Stimulated activated CD4-positive, alpha-beta T cell treated with anti-CD3 and anti-CD28 coated beads, Interleukin-1b, Interleukin-23, amount 100 ng/mL, for 24 hours (primary cell): ENCODE data around the gene MYOG.
A peak's percentile ranks its signal among the peaks of the same experiment; 100 is the strongest.

ENCODE experiments used
- DNase-seq, 4 experiments: peaks; one replicate each; pipeline ENCODE4 v3.0.0-alpha.2; 2020; ENCODE audit warnings: low read depth in 4 of 4, low spot score in 1 of 4

MYOG gene

DNA sequence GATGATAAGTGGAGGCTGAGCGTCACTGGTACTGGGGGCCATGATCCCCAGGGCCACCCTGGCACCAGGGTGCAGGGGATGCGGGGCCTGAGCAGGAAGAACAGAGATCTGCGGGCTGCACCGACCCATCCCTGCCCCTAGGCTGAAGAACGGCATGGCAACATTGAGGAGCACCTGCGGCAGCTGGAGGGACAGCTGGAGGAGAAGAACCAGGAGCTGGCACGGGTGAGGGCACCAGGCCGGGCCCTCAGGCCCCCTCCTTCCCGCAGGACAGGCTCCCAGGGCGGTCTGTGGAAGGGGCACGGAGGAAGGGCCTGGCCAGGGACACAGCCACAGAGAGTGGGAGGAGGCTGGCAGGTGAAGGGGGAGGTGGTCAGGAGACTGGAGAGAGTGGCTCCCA lies 37.7 kb downstream of the MYOG start:
- DNase-seq: no peak

DNA sequence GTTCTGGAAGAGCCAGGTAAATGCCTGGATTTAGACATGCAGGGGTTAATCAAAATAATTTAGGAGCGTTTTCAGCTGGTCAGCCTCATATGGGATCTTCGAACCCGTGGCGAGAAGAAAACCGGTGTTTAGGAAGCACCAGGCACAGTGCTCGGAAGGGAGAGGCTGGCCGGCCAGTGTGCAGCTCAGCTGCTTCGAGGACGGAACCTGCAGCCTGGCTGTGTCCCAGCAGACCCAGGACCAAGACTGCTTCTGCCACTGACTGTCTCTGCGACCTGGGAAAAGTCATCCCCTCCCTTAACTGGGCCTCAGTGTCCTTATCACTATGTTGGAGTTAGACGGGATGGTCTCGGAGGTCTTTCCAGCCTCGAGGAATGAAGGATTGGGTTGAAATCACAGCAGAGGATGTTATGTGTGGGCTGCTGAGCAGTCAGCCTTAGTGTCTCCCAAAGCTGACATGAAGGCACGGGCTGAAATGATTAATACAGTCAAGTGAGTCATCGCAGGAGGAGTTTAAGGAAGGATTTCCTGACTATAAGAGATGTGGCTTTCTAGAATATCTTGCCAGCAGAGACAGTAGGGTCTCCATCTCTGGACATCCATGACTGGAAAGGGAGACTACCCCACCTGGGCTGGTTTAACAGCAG lies 38.7 kb downstream of the MYOG start:
- DNase-seq: no peak

DNA sequence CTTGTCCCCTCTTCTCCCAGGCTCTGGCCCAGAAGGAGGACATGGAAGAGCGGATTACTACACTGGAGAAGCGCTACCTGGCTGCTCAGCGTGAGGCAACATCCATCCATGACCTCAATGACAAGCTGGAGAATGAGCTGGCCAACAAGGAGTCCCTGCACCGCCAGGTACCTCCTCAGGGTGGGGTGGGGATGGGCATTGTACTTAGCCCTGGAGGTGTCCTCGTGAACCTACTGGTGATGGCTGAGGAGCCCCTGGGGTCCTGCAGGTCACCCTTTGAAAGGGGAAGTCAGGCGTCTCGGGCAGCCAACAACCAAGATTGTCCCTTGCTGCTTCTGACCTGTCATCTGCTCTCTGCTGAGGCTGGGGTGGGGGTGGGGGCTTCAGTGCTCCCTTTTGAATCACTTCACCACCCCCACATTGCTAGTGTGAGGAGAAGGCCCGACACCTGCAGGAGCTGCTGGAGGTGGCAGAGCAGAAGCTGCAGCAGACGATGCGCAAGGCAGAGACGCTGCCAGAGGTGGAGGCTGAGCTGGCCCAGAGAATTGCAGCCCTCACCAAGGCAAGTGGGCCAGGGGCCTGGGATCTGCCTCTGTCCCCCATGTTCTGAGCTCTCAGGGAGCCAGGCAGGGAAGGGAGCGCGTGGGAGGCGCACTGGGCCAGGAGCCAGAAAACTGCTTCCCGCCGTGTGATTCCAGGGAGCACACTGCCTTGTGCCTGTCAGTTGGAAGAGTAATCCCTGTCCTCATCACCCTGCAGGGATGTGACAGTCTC lies 39.8 kb downstream of the MYOG start:
- DNase-seq: no peak

DNA sequence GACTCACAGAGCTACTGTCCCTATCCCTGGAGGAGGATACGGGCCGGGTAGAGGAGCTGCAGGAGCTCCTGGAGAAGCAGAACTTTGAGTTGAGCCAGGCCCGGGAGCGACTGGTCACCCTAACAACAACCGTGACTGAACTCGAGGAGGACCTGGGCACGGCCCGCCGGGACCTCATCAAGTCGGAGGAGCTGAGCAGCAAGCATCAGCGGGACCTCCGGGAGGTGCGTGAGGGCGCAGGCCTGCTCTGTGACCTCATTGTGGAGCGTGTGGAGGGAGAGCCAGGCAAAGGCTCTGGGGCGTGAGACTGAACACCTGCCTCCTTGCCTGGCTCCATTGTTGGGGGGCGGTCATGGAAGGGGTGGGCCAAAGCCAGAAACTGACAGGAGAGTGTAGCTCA lies 40.5 kb downstream of the MYOG start:
- no peak for DNase-seq

DNA sequence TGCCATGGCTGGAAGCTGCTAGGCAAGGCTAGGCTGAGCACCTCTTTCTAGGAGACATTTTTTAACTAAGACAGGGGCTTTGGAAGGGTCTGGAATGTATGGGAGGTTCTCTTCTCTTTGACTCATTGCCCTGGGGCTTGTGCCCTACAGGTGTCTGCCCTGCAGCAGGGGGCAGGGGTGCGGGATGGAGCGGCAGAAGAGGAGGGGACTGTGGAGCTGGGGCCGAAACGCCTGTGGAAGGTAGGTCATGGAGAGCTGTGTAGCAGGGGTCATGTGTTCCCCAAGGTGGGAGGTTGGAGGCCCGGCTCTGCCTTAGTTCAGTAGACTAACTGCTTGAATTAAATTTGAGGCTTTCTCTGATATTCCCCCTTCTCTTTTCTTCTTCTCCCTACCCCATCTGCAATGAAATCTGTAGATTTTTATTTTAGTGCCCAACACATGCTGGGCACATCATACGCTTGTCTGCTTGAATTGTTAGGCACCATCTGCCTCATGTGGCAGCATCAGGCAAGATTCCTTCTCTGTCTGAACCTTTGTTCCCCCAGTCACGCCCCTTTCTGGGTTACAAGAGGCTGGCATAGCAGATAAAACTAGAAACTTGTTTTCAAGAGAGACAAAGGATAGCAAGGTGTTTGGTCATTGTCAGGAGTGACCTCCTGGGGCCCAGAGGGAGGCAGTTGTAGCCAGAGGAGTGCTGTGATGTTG lies 41.1 kb downstream of the MYOG start:
- no peak for DNase-seq

DNA sequence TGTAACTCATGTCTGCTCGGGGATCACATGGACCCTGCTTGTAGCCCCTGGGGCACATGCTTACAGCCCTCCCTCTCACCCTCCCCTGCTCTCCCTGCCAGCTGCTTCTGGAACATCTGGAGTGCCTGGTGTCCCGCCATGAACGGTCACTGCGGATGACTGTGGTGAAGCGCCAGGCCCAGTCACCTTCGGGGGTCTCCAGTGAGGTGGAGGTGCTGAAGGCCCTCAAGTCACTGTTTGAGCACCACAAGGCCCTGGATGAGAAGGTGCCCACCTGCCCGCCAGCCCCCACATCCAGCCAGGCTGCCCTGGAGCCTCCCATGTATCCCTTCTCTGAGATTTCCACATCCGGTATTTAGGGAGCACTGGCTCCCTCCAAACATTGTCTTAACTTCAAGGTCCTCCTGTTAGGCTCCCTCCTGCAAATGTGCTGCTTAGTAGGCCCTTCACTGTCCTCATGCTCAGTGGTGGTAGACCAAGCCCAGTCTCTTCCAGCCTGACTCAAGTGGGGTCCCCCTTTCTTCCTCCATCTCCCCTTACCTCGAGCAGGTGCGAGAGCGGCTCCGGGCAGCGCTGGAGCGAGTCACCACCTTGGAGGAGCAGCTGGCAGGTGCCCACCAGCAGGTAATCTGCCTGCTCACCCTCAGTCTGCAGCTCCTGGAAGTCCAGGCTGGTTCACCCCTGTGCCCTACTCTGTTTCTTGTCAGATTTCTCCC lies 41.8 kb downstream of the MYOG start:
- no peak for DNase-seq

DNA sequence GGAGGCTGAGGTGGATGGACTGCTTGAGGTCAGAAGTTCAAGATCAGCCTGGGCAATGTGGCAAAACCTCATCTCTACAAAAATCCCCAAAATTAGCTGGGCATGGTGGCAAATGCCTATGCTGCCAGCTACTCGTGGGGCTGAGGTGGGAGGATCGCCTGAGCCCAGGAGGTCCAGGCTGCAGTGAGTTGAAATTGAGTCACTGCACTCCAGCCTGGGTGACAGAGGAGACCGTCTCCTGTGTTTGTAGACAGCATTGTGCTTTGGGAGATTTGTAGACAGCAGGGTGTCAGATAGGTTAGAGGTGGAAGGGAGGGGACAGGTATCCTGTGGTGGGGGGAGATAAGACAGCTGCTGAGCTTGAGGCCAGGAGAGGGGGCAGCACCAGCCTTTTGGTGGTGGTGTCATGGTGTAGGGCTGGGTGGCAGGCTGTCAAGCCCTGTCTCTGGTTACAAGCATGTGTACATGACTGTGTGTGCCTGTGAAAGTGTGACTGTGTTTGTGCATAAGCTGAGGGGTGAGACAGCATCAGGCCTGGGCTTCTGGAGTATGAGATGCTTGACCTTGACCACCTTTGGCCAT lies 44.4 kb downstream of the MYOG start:
- no peak for DNase-seq

DNA sequence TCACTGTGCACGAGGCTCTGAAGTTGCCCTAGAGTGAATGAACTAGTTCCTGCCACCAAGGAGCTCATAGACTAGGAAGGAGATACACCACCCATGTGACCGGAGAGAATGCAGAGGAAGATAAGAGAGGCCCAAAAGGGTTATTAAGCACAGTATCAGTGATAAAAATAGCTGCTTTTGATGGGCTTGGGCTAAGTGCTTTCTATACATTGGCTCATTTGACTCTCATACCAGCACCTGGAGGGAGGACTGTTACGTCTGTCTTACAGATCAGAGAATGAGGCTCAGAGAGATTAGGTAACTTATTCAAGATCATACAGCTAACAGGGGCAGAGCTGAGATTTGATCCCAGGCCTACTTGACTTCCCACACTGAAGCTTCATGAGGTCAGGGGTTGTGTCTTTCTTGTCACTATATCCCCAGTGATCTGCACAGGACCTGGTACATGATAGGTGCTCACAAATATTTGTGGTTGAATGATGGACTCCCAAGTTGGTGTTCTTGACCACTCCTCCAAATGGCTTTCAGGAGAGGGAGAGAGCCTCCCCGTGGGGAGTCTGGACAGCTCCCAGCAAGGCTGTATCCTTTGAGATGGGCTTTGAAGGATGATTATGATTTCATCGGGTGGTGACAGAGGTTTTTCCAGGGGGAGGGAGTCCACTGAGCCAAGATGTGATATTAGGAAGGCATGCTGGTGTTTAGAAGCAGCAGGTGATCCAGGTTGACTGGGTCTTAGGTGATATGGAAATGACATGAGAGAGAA lies 45.1 kb downstream of the MYOG start:
- DNase-seq: no peak

DNA sequence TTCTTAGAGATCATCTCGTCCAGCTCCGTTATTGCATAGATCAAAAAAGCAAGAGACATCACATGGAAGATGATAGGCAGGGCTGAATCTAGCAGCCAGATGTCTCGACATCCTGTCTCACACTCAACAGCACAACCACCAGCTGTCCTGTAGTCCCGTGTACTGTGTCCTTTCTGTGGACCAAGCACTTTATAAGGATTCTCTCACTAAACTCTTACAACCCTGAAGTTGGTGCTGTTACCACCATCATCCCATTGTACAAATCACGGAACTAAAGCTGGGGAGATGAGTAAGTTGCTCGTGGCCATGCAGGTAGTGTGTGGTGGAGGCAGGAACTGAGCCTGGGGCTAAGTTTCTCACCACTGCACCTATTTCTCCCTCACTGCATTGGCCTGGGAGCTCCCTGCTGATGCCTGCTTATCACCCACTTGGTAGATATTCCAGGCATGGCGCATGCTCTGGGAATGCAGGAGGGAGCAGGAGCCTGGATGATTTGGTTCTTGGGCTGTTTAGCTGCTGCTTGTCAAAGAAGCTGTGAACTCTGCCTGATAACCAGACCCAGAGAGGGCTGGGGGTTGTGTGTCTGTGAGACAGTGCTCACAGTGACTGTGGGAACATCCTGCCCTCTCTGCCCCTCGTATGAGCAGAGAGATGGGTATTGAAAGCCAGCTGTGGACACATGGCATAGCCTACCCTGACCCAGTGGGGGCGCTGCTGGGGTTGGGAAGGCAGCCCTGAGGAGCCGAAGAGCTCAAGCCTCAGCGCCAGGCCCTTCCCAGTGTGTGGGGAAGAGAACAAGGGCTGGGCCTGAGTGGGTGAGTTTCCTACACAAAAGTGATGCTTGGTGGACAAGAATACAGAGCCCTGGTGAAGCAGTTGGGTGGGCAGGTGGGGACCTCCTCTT lies 46.0 kb downstream of the MYOG start:
- DNase-seq: no peak

DNA sequence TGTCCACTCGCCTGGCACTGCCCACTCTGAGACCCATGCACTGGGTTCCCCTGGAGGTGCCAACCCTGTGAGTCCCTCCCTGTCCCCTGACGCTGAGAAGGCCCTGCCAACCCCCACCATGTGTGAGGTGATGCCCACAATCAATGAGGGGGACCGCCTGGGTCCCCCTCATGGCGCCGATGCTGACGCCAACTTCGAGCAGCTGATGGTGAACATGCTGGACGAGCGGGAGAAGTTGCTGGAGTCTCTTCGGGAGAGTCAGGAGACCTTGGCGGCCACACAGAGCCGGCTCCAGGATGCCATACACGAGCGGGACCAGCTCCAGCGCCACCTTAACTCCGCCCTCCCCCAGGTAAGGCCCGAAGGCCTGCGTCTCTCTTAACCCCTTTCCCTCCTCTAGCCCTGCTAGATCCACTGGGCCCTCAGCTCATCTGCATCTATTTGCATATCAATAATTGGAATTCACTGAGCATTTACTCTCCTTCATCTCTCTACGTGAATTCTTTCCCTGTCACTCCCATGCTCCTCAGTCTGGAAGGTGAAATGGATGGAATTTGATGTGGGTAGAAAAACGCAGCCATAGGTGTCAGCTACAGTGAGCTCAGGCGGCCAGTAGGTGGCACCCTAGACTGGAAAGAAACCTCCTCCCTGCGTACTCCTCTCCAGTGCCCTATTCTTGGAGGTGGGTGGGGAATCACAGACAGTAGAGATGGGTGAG lies 46.8 kb downstream of the MYOG start:
- DNase-seq: peak; percentile 29 to 56 (median 46)

DNA sequence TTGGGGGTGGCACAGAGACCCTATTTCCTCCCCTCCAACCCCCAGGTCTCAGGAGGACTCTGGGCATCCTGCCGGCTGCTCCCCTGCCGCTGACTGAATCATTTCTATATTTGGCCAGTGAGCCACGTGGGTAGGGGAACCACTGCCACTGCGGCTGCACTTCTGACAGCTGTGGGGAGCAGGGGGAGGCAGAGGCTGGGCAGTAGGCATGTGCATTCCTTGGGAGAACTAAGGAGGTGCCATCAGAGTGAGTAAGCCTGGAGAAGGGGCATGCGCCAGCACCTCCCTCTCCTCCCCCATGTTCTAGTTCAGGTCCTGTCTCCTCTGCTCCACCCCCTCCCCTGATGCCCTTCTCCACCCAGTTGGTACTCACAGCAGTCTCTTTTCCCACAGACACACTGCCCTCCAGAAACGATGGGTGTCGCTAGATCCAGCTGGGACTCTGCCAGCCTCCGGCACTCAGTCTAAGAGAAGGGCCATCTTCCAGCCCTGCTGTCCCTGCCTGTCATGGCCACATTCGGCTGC lies 47.5 kb downstream of the MYOG start:
- DNase-seq: no peak

DNA sequence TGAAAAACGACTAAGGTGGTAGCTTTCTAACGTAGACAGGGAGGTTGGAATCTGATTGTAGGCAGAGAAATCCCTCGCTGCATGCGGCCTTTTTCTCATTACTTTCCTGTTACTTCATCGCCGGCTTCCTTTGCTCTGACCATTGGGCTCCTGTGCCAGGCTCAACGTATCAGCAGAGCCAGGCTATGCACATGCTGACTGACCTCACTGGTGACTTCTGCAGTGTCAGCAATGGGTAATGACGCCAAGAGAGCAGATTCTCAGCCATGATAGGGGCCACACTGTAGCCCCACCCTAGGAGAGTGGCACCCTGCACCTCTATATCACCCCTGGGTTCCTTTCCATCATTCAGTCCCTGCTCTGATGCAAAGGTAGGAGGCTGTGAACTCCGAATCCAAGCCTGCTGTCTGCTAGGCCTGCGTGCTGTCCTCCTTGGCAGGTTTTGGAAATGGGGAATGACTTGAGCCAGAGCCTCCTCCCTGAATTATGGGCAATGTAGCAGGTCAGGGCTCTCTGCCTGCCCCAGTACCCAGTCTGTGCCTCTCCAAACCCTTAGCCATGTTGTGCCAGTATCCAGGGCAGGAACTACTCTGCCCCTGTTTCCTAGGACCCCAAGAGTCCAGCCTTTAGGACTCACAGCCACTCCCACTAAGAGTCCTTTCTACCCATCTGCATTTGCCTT lies 48.2 kb downstream of the MYOG start:
- DNase-seq: no peak

DNA sequence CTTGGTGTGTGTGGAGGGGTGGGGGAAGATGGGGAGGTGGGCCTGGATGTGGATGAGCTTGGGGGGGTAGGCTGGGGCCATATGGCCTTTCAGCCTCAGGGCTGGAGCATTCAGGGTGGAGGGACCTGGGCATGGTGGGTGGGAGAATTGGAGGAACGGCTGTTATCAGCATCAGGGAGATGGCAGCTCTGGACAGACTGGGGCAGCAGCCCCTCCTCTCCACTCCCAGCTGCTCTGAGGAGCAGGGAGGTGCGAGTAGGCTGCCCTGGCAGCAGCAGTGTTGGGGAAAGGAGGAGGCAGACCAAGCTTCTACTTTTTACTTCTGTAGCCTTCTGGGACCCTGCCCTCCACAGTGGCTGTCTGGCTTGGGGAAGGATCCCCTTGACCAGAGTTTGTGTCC lies 49.3 kb downstream of the MYOG start:
- no peak for DNase-seq

DNA sequence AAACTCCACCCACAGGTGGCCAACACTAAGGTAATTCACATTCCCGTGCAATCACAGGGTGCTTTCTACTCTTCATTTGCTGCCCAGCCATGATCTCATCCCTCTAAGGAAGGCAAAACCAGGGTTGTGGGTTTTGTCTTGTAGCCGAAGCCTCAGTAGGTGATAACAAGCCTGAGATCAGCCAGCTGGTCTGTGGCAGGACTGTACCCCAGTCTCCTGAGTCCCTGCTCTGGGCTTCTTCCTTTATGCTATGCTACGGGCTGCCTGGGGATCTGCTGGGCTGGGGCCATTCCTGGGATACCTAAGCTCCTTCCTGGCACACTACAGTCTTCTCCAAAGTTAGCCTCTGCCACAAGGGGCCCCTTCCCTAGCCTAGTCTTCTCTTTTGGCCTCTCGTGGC lies 49.7 kb downstream of the MYOG start:
- DNase-seq: no peak

DNA sequence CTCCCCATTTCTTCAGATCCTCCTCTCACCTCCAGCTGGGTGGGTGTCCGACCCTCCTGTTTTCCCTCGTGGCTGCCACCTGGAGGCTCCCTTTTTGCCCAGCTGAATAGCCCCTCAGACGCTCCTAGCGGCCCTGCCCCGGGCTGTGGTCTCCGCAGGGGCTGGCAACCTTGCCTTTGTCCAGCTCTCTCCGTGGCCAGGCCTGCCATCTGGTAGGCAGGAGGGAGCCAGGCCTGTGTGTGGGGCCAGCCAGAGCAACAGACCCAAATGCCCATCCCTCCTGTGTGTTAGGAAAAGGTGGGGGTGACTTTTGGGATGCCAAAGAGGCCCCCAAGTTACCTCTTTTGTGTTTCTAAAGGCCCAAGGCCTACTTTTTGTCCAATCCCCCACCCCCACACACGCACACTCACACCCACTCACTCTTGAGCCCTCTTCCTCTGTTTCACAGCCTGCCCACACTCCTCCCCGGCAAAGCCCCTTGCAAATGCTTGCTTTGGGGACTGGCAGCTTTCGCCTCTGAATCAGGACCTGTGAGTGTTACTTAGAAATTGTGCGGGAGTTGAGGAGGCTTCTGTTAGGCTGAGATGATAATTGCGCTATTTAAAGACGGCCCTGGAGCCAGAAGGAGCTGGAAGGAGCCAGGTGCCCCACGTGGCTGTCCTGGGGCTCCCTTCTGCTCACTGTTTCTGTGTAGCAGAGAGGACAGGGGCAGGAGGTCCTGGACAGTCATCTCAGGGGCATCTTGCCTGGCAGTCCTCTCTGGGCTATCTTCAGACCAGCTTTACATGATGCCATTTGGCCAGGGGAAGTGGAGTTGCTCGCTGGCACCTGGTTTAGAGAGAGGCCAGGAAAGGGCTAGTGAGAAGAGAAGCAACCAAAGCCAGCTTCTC lies 50.5 kb downstream of the MYOG start:
- no peak for DNase-seq

DNA sequence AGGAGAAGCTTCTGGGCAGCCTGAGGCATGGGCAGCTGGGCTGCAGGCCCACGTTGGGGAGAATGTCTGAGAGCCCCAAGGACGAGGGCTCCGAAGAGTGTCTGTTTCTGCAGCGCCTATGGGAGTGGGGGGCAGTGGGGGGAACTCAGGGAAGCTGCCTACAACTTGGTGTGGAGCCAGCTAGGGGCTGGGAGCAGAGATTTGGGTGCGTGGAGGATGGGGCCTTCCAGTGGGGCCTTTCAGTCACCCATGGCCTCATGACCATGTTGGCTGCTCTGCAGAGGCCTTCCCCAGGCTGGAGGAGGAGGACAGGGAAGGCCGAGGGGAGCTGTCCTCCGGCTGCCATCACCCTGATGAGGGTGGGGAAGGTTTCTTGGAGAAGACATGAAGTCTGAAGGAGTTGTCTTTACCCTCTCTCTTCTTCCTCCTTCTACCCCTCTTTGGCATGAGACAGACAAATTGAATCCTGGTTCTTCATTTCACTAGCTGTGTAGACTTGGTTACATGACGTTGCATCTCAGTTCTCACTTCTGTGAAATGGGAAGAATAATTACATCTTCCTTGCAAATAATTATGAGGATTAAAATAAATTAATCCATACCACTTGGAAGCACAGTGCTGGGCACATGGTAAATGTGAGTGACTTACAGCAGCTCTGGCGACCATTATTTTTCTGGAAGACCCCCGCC lies 51.2 kb downstream of the MYOG start:
- no peak for DNase-seq

DNA sequence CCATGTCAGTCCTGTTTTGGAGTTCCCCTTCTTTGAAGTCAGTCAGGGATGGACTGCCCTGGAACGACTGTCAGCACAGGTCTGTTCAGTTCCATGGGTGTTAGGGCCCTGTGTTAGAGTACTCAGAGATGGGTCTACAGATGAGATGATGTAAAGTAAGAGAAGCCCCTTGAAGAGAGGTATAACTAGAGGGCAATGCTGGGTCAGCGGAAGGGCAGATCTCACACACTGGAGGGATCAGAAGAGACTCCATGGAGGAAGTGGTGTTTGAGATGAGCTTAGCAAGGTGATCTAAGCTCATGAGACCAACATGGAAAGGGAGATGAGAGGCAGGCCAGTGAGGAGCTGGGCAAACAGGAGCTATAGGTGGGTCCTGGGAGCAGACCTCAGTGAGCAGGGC lies 51.9 kb downstream of the MYOG start:
- no peak for DNase-seq
